22Rv1 (cell line): ENCODE results near the gene SLC9A5.

Experiments used
- CTCF ChIP-seq: fragments of 450-650 bp; IDR thresholded peaks from 2 replicates; pipeline ENCODE4 v1.5.1; 2017; ENCODE audit warnings: mild to moderate bottlenecking
- ZFX ChIP-seq: fragments of 450-650 bp; IDR thresholded peaks from 2 replicates; pipeline ENCODE4 v1.6.1; 2017; ENCODE audit warnings: antibody characterized with exemption, borderline replicate concordance

DNA sequence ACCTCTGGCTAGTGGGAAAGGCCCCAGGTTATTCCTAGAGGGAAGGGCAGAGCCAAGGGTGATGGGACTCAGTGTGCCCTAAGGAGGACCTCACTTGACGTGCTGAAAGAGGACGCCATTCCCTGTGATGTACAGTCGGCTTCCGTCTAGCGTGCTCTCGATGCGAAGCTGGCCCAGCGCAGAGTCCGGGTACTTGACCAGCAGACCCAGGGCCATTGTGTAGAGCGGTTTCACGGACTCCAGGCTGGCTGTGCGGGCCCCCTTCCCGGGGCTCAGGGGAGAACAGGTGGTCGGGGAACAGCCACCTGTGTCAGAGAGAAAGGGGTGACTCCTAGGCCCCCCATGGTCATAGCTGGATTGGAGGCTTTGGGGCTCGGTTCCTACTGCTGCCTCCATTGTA, 50.5 kb downstream of the SLC9A5 start:
- no peak for TF ChIP-seq CTCF
- no peak for TF ChIP-seq ZFX
